GM20000 (cell line): ENCODE measurements around the gene SETMAR.
"Not testable (repeated sequence)": the region's sequence is repeated elsewhere in the genome, so short reads cannot be mapped to it uniquely, and the experiment has no call there.

Experiments
- DNase-seq: peaks from one replicate; pipeline ENCODE4 v3.0.0; 2012; ENCODE audit warnings: low spot score
- TF ChIP-seq, protein P1 (sequence below): IDR thresholded peaks from 2 replicates; pipeline ENCODE4 v1.5.1; 2012; ENCODE audit warnings: mild to moderate bottlenecking, control low read depth; ENCODE audit errors: extremely low read depth, missing control alignments

The SETMAR gene

DNA sequence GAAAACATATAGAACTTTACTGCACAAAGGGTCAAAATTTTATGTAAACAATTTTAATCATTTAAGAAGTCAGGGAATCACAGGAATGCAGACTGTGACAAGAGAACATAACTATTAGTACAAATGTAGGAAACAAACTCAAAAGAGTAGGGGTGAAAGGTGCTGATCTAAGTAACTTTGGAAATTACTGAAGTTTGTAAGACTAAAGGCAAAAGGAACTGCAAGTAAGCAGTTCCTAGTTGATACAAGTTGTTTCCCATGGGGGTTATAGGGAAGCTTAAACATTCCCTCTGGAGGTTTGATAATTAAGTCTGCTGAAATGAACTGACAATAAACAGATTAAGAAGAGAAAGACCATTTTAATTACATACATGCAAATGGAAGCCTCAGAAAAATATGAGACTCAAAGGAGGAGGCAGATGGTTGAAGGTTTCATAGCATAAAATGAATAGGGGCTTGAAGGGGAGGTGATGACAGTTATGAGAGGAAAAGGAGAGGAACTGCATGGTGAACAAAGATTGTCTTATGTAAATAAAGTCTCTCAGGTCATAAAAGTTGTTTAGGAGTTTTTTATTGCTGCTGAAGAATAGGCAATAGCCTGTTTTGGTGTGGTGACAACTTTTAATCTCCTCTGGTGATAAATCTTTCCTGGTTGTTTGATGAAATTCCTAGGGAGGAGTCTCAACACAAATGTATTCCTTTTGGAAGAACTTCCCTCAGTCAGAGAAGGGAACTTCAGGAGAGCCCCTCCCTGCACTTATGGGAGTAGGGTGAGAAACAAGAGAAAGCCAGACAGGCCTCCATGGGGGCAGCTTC lies 17.1 kb downstream of the SETMAR start:
- TF ChIP-seq, protein P1, sequence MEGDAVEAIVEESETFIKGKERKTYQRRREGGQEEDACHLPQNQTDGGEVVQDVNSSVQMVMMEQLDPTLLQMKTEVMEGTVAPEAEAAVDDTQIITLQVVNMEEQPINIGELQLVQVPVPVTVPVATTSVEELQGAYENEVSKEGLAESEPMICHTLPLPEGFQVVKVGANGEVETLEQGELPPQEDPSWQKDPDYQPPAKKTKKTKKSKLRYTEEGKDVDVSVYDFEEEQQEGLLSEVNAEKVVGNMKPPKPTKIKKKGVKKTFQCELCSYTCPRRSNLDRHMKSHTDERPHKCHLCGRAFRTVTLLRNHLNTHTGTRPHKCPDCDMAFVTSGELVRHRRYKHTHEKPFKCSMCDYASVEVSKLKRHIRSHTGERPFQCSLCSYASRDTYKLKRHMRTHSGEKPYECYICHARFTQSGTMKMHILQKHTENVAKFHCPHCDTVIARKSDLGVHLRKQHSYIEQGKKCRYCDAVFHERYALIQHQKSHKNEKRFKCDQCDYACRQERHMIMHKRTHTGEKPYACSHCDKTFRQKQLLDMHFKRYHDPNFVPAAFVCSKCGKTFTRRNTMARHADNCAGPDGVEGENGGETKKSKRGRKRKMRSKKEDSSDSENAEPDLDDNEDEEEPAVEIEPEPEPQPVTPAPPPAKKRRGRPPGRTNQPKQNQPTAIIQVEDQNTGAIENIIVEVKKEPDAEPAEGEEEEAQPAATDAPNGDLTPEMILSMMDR: no peak
- DNase-seq: no peak

DNA sequence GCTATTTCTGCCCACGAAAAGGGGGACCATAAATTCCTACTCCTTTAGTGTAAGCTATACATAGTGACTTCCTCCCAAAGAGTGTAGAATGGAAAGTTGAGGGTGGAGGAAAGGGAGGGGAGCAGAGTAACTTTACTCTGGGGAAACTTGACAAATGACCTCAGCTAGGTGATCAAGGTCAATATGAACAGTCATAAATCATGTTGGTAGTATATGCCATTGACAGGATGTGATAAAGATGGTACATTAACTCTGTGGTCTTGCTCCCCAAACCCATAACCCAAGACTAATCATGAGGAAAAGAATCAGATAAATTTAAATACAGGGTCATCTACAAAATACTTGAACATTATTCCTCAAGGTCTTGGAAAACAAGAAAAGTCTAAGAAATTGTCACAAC lies 18.6 kb downstream of the SETMAR start:
- TF ChIP-seq, protein P1: no peak
- no peak for DNase-seq

DNA sequence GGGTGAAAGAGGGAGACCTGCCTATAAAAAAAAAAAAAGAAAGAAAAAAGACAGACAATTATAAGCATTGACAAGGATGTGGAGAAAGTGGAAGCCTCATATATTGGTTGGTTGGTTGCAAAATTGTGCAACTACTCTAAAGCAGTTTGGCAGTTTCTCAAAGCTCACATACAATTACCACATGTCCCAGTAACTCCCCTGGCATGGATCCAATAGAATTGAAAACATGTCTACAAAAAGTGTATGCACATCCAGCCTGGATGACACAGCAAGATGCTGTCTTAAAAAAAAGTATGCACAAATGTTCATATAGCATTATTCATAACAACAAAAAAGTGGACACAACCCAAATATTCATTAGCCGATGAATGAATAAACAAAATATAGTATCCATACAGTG lies 19.5 kb downstream of the SETMAR start:
- no peak for DNase-seq
- TF ChIP-seq, protein P1: no peak

DNA sequence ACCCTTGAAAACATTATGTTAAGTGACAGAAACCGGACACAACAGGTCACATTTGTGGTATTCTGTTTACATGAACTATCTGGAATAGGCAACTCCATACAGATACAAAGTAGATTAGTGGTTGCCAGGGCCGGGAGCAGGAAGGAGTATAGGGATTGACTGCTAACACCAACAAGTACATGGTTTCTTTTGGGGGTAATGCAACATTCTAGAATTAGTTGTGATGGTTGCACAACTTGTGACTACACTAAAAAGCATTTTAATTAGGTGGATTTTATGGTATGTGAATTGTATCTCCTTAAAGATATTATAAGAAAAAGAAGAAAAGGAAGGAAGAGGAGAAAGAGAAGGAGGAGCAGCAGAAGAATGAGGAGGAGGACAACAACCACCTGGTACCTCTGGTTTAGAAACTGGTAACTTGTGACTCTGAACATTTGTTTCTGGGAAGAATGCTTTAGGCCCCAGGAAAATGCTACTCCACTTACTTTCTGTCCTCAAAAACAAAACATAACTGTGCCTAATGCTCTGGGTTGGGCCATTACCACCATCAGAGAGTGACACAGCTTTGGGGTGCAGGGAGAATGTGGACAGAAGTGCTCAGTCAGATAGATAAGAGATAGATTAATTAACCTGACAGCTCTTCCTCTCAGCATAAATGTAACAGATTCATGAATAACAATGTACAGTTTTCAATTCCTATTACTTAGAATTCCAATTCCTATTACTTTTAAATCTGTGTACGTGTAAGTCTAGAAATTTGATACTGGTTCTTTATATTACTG lies 20.3 kb downstream of the SETMAR start:
- TF ChIP-seq, protein P1: no peak
- DNase-seq: no peak

DNA sequence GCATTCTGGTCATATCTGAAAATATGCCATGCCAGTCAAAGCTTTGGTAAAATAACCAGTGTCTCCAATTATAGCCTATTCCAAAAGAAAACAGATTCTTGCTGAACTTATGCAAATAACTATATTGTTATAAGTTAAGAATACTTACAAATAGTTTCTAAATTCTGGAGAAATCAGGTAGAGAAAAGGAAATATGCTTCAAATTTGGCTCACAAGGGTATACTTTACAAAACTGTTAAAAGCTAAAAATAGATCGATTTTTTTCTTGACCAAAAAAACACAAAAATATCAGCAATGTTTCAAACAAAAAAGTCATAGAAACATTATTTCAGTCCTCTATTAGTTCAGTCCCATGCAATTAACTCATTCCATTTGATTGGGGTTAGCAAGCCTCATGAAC lies 23.7 kb downstream of the SETMAR start:
- no peak for DNase-seq
- TF ChIP-seq, protein P1: no peak

DNA sequence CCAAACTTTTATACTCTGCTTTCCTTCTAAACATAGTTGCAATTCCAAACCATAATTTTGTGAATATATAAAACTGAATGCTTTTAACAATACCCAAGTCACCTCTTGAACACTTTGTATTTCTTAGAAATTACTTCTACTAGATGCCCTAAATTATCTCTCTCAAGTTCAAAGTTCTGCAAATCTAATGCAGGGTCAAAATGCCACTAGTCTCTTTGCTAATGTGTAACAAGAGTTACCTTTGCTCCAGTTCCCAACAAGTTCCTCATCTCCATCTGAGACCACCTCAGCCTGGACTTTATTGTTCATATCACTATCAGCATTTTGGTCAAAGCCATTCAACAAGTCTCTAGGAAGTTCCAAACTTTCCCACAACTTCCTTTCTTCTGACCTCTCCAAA lies 26.6 kb downstream of the SETMAR start:
- DNase-seq: not testable (repeated sequence)

DNA sequence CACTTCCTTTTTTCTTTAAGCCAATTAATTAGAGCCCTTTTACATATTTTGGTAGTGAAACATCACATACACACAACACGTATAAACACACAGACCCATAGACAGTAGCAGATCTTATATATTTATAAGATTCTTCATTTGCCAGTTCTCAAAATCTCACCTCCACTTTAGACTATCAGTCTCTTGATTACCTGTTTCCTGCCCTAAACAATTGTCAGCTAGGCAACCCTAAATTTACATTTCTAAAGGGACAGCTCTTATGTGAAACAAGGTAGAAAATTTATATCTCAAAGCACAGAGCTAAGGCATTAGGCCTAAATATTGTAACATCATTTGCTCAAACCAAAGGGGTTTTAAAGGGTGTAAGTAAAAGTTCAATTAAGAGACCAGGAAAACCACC lies 28.9 kb downstream of the SETMAR start:
- no peak for DNase-seq
- TF ChIP-seq, protein P1: no peak
